B cell (primary cell): Measurements from ENCODE around the gene ICA1. TPM values are rescaled to one million over a fixed set of nuclear protein-coding genes. Genes with fewer than 3 reads are reported as not detected.
"Not testable (repeated sequence)": the region's sequence is repeated elsewhere in the genome, so short reads cannot be mapped to it uniquely, and the experiment has no call there.

ENCODE experiments used
- ATAC-seq: fragments of 200-7000 bp; cut with Tn5 transposase; one replicate; pipeline ENCODE4 v1.10.0; 2021; ENCODE audit warnings: low read depth, mild to moderate bottlenecking, moderate number of reproducible peaks, moderate library complexity
- CTCF ChIA-PET: fragments of 350-600 bp; sonication (Branson Sonifier 250); formaldehyde crosslinking; loops from one replicate; lab custom pipeline; 2021; ENCODE audit warnings: antibody characterized with exemption, inconsistent platforms; lab: Charles Lee
- POLR2A ChIA-PET: fragments of 350-600 bp; sonication (Branson Sonifier 250); formaldehyde crosslinking; loops from one replicate; lab custom pipeline; 2021; ENCODE audit warnings: antibody characterized with exemption; lab: Charles Lee
- DNase-seq: peaks from one replicate; pipeline ENCODE4 v3.0.0; 2013
- H2AFZ ChIP-seq: 2 replicates; pipeline ENCODE4 v1.6.1; 2012; ENCODE audit warnings: mild to moderate bottlenecking, low read depth, low read length; ENCODE audit not compliant: insufficient read depth, poor library complexity, severe bottlenecking
- H3K27ac ChIP-seq, 2 donors: 1 replicate in 1 of 2; 2 replicates in 1 of 2; pipeline ENCODE4 v1.5.1; 2012 to 2013; ENCODE audit warnings: low read length in 2 of 2, mild to moderate bottlenecking in 2 of 2, moderate library complexity in 1 of 2
- H3K27me3 ChIP-seq, 4 experiments: fragments of 200-600 bp in 1 of 4; sonication (generic) in 1 of 4; replicated peaks in 1 of 4; 1 replicate in 2 of 4; 2 replicates in 2 of 4; pipeline versions ENCODE4 v1.6.1 to v1.7.0; 2013 to 2016; ENCODE audit warnings: low read length in 3 of 4, mild to moderate bottlenecking in 2 of 4, mixed read lengths in 1 of 4, moderate library complexity in 1 of 4; ENCODE audit not compliant: insufficient read depth in 4 of 4, control insufficient read depth in 3 of 4; ENCODE audit errors: control extremely low read depth in 1 of 4
- H3K36me3 ChIP-seq, 2 experiments: replicated peaks in 1 of 2; 1 replicate in 1 of 2; 2 replicates in 1 of 2; pipeline versions ENCODE4 v1.6.1 to v1.7.1; 2013; ENCODE audit warnings: low read length in 1 of 2; ENCODE audit not compliant: insufficient read depth in 2 of 2, control insufficient read depth in 1 of 2; ENCODE audit errors: control extremely low read depth in 1 of 2, extremely low read depth in 1 of 2
- H3K4me1 ChIP-seq, 2 donors: fragments of 200-600 bp in 1 of 2; sonication (generic) in 1 of 2; 1 replicate in 1 of 2; 2 replicates in 1 of 2; pipeline versions ENCODE4 v1.5.1 to v1.6.1; 2013 to 2017; ENCODE audit warnings: low read length in 2 of 2; ENCODE audit not compliant: control insufficient read depth in 2 of 2, insufficient read depth in 2 of 2
- H3K4me2 ChIP-seq: replicated peaks from 2 replicates; pipeline ENCODE3; 2012; ENCODE audit warnings: mild to moderate bottlenecking, low read depth, low read length; ENCODE audit not compliant: poor library complexity, severe bottlenecking
- H3K4me3 ChIP-seq, 5 experiments: fragments of 200-600 bp in 1 of 5; sonication (generic) in 1 of 5; 1 replicate in 3 of 5; 2 replicates in 2 of 5; pipeline versions ENCODE4 v1.5.1 to v1.7.0; 2011 to 2016; ENCODE audit warnings: low read length in 4 of 5, mild to moderate bottlenecking in 4 of 5, low read depth in 2 of 5, control low read depth in 1 of 5, moderate library complexity in 1 of 5; ENCODE audit not compliant: insufficient read depth in 1 of 5; ENCODE audit errors: control extremely low read depth in 1 of 5, extremely low read depth in 1 of 5
- H3K79me2 ChIP-seq: fragments of 200-600 bp; sonication (generic); one replicate; pipeline ENCODE4 v1.6.0; 2016; ENCODE audit warnings: low read length; ENCODE audit not compliant: control insufficient read depth, insufficient read depth
- H3K9ac ChIP-seq: fragments of 200-600 bp; sonication (generic); 2 replicates; pipeline ENCODE4 v1.6.1; 2017; ENCODE audit warnings: mild to moderate bottlenecking, low read length, moderate library complexity
- H3K9me3 ChIP-seq, 3 donors: one replicate each; pipeline versions ENCODE4 v1.6.1 to v1.7.1; 2013; ENCODE audit warnings: low read length in 2 of 3; ENCODE audit not compliant: control insufficient read depth in 2 of 3, insufficient read depth in 1 of 3; ENCODE audit errors: control extremely low read depth in 1 of 3
- H4K20me1 ChIP-seq: 2 replicates; pipeline ENCODE4 v1.6.0; 2012; ENCODE audit warnings: mild to moderate bottlenecking, low read length; ENCODE audit not compliant: insufficient read depth, control insufficient read depth, poor library complexity, severe bottlenecking
- H3K27ac Mint-ChIP-seq: one replicate; pipeline ENCODE4 v1.8.0; 2021; ENCODE audit warnings: mixed read lengths
- H3K27me3 Mint-ChIP-seq: one replicate; pipeline ENCODE4 v1.8.0; 2021; ENCODE audit warnings: mixed read lengths
- H3K4me1 Mint-ChIP-seq: one replicate; pipeline ENCODE4 v1.8.0; 2021; ENCODE audit warnings: mixed read lengths
- H3K4me3 Mint-ChIP-seq: one replicate; pipeline ENCODE4 v1.8.0; 2021; ENCODE audit warnings: mixed read lengths
- H3K9me3 Mint-ChIP-seq: one replicate; pipeline ENCODE4 v1.8.0; 2022; ENCODE audit warnings: mixed read lengths; ENCODE audit not compliant: insufficient read depth
- WGBS: methylation state at CpG from one replicate; pipeline ENCODE4 v1.1.5; 2013; ENCODE audit warnings: missing lambda C conversion rate; ENCODE audit not compliant: insufficient coverage; 5-methylcytosine and 5-hydroxymethylcytosine counted together
- intact Hi-C: fragments of 100-400 bp; cut with micrococcal nuclease; formaldehyde crosslinking; loops from one replicate; pipeline ENCODE4 v1.10.0; 2022
- polyA plus RNA-seq: library from polyadenylated mRNA; depleted of rRNA; stranded (reverse); fragments of >200 nt; gene quantifications from 2 replicates; pipeline ENCODE4 v1.2.3, GENCODE V29; 2012
- total RNA-seq, 2 donors: library from RNA; stranded (reverse); fragments of 120-200 nt in 1 of 2; gene quantifications; 1 replicate in 1 of 2; 2 replicates in 1 of 2; pipeline versions ENCODE4 v1.2.3 to v1.2.4, GENCODE V29; 2013 to 2022

The ICA1 gene
- total and polyA plus RNA-seq, 2 donors (not counting 1 experiment from before 2014, with no cell fraction given): 0.03 TPM; not detected in 1

DNA sequence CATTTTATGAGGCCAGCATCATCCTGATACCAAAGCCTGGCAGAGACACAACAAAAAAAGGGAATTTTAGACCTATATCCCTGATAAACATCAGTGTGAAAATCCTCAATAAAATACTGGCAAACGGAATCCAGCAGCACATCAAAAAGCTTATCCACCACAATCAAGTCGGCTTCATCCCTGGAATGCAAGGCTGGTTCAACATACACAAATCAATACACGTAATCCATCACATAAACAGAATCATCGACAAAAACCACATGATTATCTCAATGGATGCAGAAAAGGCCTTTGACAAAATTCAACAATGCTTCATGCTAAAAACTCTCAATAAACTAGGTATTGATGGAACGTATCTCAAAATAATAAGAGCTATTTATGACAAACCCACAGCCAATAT is 18.9 kb downstream of the ICA1 start:
- H4K20me1 ChIP-seq, H3K36me3 ChIP-seq, H3K4me2 ChIP-seq, H3K4me1 ChIP-seq, ATAC-seq, H3K4me3 Mint-ChIP-seq, H3K4me1 Mint-ChIP-seq, H3K79me2 ChIP-seq, POLR2A ChIA-PET, CTCF ChIA-PET, H3K9ac ChIP-seq, H3K9me3 ChIP-seq, intact Hi-C loops, H3K27me3 ChIP-seq, H3K27ac Mint-ChIP-seq, H3K27ac ChIP-seq, H3K4me3 ChIP-seq, H2AFZ ChIP-seq, H3K9me3 Mint-ChIP-seq, DNase-seq: not testable (repeated sequence)
- 100% methylated on average over 2 of the region's 5 CpGs for WGBS
- peaks cover 27% of the 10 kb centered on the region for H3K27me3 Mint-ChIP-seq

GRCh38 chr7:8239702-8240362 is 22.1 kb downstream of the ICA1 start:
- POLR2A ChIA-PET, DNase-seq, CTCF ChIA-PET, H3K4me3 ChIP-seq, H3K27ac ChIP-seq, H3K4me2 ChIP-seq, intact Hi-C loops, H3K4me3 Mint-ChIP-seq, ATAC-seq, H3K4me1 Mint-ChIP-seq, H3K36me3 ChIP-seq, H3K27ac Mint-ChIP-seq, H3K9me3 Mint-ChIP-seq, H3K9ac ChIP-seq, H2AFZ ChIP-seq, H3K9me3 ChIP-seq, H3K4me1 ChIP-seq, H4K20me1 ChIP-seq, H3K27me3 ChIP-seq, H3K79me2 ChIP-seq: not testable (repeated sequence)
- H3K27me3 Mint-ChIP-seq: peaks cover 33% of the 10 kb centered on the region
- 94% methylated on average over 8 of the region's 10 CpGs for WGBS
